H1 (cell line): ENCODE measurements around the gene HEXIM2. TPM values are rescaled to one million over a fixed set of nuclear protein-coding genes. Genes with fewer than 3 reads are reported as not detected.

Experiments used
- BCL11A ChIP-seq, 2 experiments: IDR thresholded peaks; one replicate each; pipeline ENCODE4 v1.6.1; 2011; ENCODE audit warnings: low read depth in 2 of 2, low read length in 2 of 2, mild to moderate bottlenecking in 2 of 2
- EP300 ChIP-seq, 2 experiments: IDR thresholded peaks; 1 replicate in 1 of 2; 2 replicates in 1 of 2; pipeline ENCODE4 v1.6.1; 2011 to 2012; ENCODE audit warnings: low read depth in 2 of 2, low read length in 2 of 2, mild to moderate bottlenecking in 2 of 2, borderline replicate concordance in 1 of 2, inconsistent platforms in 1 of 2, moderate library complexity in 1 of 2
- MAFK ChIP-seq: IDR thresholded peaks from 2 replicates; pipeline ENCODE4 v1.6.1; 2012; ENCODE audit warnings: low read depth, mild to moderate bottlenecking, improper control_type of control experiment, low read length
- SIX5 ChIP-seq: IDR thresholded peaks from 2 replicates; pipeline ENCODE4 v1.6.1; 2011; ENCODE audit warnings: mild to moderate bottlenecking, low read depth, low read length
- TAF1 ChIP-seq: IDR thresholded peaks from 2 replicates; pipeline ENCODE4 v1.6.1; 2011; ENCODE audit warnings: mild to moderate bottlenecking, low read depth, low read length
- polyA plus RNA-seq, 7 experiments: library from polyadenylated mRNA; depleted of rRNA in 3 of 7; stranded (reverse) in 5 of 7; unstranded in 2 of 7; fragments of >200 nt in 5 of 7; fragments of 200-250 nt in 2 of 7; gene quantifications; 1 replicate in 5 of 7; 2 replicates in 1 of 7; 4 replicates in 1 of 7; pipeline versions ENCODE4 v1.2.1 to v1.2.3, GENCODE V29; 2011 to 2013; ENCODE audit warnings: missing spikeins in 2 of 7, mixed read lengths in 2 of 7
- total RNA-seq: library from RNA; stranded (reverse); fragmentation: NEBNext Ultra II Directional; extraction: Animal tissue kit (Norgen Biotek cat#: 25700); gene quantifications from 2 replicates; pipeline ENCODE4 v1.2.1, GENCODE V29; 2021
- TF ChIP-seq, protein P1 (sequence below): IDR thresholded peaks from 2 replicates; pipeline ENCODE4 v1.6.1; 2012; ENCODE audit warnings: inconsistent platforms

The HEXIM2 gene
- total and polyA plus RNA-seq, 2 of the 8 experiments (the other 6 are each of a cell fraction or from before 2014, with no cell fraction given) = 7.5 to 13.2 TPM

- TF ChIP-seq, protein P1, sequence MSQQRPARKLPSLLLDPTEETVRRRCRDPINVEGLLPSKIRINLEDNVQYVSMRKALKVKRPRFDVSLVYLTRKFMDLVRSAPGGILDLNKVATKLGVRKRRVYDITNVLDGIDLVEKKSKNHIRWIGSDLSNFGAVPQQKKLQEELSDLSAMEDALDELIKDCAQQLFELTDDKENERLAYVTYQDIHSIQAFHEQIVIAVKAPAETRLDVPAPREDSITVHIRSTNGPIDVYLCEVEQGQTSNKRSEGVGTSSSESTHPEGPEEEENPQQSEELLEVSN = no peak
- no peak for TF ChIP-seq EP300 (IDR thresholded peaks at IDR 0.05; ENCODE audit: borderline replicate concordance in 1 of 2, low read depth in 2 of 2, low read length in 2 of 2)
- TF ChIP-seq TAF1 = no peak
- no peak for TF ChIP-seq MAFK
- TF ChIP-seq SIX5 = no peak
- TF ChIP-seq BCL11A (IDR thresholded peaks at IDR 0.05; ENCODE audit: low read depth in 2 of 2, low read length in 2 of 2) = no peak
Measured at GRCh38 chr17:45155029-45155428, 6.6 kb upstream of the HEXIM2 start (continued).
